SU-DHL-6 (cell line): ENCODE results near the gene FRRS1L.

Experiments
- H2AFZ ChIP-seq: fragments of 200-600 bp; sonication (generic); 2 replicates; pipeline ENCODE4 v1.6.1; 2014; ENCODE audit warnings: low read depth, mild to moderate bottlenecking, moderate library complexity, mixed read lengths, antibody characterized with exemption, low read length; ENCODE audit not compliant: severe bottlenecking
- H3F3A ChIP-seq: fragments of 200-600 bp; shearing (Covaris generic); 2 replicates; pipeline ENCODE4 v1.6.0; 2016; ENCODE audit warnings: antibody characterized with exemption, mild to moderate bottlenecking; ENCODE audit not compliant: insufficient read depth
- H3K27ac ChIP-seq: fragments of 200-600 bp; sonication (generic); 2 replicates; pipeline ENCODE4 v1.5.1; 2016; ENCODE audit warnings: low read depth, mild to moderate bottlenecking, low read length, moderate library complexity, mixed read lengths
- H3K27me3 ChIP-seq: fragments of 200-600 bp; sonication (generic), shearing (Covaris generic); 2 replicates; pipeline ENCODE4 v1.6.0; 2014; ENCODE audit warnings: mild to moderate bottlenecking, low read length
- H3K36me3 ChIP-seq: fragments of 200-600 bp; sonication (generic); 2 replicates; pipeline ENCODE4 v1.6.1; 2014; ENCODE audit warnings: mild to moderate bottlenecking, low read length, mixed read lengths
- H3K4me2 ChIP-seq: fragments of 300-600, 200-600 bp; shearing (Covaris generic), sonication (generic); 2 replicates; pipeline ENCODE4 v1.6.0; 2014; ENCODE audit warnings: low read length, low read depth, mild to moderate bottlenecking; ENCODE audit not compliant: poor library complexity, severe bottlenecking
- H3K4me3 ChIP-seq: fragments of 200-600 bp; sonication (generic); 2 replicates; pipeline ENCODE4 v1.5.1; 2014; ENCODE audit warnings: antibody characterized with exemption, low read length, mild to moderate bottlenecking, mixed read lengths; ENCODE audit not compliant: insufficient read depth, poor library complexity, severe bottlenecking
- H3K79me2 ChIP-seq: fragments of 200-600 bp; sonication (generic); 2 replicates; pipeline ENCODE4 v1.6.1; 2014; ENCODE audit warnings: mild to moderate bottlenecking, low read length, moderate library complexity; ENCODE audit not compliant: insufficient read depth
- H3K9ac ChIP-seq: fragments of 200-600 bp; sonication (generic); 2 replicates; pipeline ENCODE4 v1.7.0; 2014; ENCODE audit warnings: mild to moderate bottlenecking, low read length
- H3K9me2 ChIP-seq: fragments of 200-600 bp; sonication (generic); replicated peaks from 2 replicates; pipeline ENCODE4 v1.6.1; 2014; ENCODE audit warnings: low read length; ENCODE audit not compliant: insufficient read depth
- H3K9me3 ChIP-seq: fragments of 200-600 bp; sonication (generic); 2 replicates; pipeline ENCODE4 v1.6.1; 2014; ENCODE audit warnings: low read length, mixed read lengths; ENCODE audit not compliant: insufficient read depth
- H4K20me1 ChIP-seq: fragments of 200-600 bp; sonication (generic); 2 replicates; pipeline ENCODE4 v1.6.1; 2014; ENCODE audit warnings: low read depth, mild to moderate bottlenecking, antibody characterized with exemption, low read length, moderate library complexity, mixed read lengths
- EZH2phosphoT487 ChIP-seq: fragments of 200-600 bp; sonication (generic), shearing (Covaris generic); conservative IDR thresholded peaks from 2 replicates; pipeline ENCODE4 v1.6.1; 2018; ENCODE audit warnings: mild to moderate bottlenecking, antibody characterized with exemption, low read length, moderate library complexity, mixed read lengths
- TF ChIP-seq, protein P1 (sequence below): fragments of 200-600 bp; sonication (generic); IDR thresholded peaks from one replicate; pipeline ENCODE4 v1.5.1; 2017; ENCODE audit warnings: antibody characterized with exemption, mild to moderate bottlenecking, low read length, moderate library complexity; ENCODE audit not compliant: insufficient read depth, poor library complexity, severe bottlenecking

FRRS1L gene

GRCh38 chr9:109094268-109094667 is 72.8 kb downstream of the FRRS1L start:
- H3K9me3 ChIP-seq, result no peaks in the 10 kb centered on the region
- H3K27me3 ChIP-seq, result no peaks in the 10 kb centered on the region
- TF ChIP-seq EZH2phosphoT487, result no peak
- TF ChIP-seq, protein P1, sequence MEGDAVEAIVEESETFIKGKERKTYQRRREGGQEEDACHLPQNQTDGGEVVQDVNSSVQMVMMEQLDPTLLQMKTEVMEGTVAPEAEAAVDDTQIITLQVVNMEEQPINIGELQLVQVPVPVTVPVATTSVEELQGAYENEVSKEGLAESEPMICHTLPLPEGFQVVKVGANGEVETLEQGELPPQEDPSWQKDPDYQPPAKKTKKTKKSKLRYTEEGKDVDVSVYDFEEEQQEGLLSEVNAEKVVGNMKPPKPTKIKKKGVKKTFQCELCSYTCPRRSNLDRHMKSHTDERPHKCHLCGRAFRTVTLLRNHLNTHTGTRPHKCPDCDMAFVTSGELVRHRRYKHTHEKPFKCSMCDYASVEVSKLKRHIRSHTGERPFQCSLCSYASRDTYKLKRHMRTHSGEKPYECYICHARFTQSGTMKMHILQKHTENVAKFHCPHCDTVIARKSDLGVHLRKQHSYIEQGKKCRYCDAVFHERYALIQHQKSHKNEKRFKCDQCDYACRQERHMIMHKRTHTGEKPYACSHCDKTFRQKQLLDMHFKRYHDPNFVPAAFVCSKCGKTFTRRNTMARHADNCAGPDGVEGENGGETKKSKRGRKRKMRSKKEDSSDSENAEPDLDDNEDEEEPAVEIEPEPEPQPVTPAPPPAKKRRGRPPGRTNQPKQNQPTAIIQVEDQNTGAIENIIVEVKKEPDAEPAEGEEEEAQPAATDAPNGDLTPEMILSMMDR, result no peak
- H3K27ac ChIP-seq, result no peak overlapping the region
- peaks cover 10% of the 10 kb centered on the region; the same call in 1 of the 2 replicates for H4K20me1 ChIP-seq
- H3K9ac ChIP-seq, result no peak overlapping the region
- H3K4me3 ChIP-seq, result no peak overlapping the region
- no peak overlapping the region for H2AFZ ChIP-seq
- peaks cover 35% of the 10 kb centered on the region for H3K36me3 ChIP-seq
- H3K9me2 ChIP-seq, result no peaks in the 10 kb centered on the region
- no peak overlapping the region for H3K4me2 ChIP-seq
- H3F3A ChIP-seq, result no peaks in the 10 kb centered on the region
- peaks cover 58% of the 10 kb centered on the region for H3K79me2 ChIP-seq

DNA sequence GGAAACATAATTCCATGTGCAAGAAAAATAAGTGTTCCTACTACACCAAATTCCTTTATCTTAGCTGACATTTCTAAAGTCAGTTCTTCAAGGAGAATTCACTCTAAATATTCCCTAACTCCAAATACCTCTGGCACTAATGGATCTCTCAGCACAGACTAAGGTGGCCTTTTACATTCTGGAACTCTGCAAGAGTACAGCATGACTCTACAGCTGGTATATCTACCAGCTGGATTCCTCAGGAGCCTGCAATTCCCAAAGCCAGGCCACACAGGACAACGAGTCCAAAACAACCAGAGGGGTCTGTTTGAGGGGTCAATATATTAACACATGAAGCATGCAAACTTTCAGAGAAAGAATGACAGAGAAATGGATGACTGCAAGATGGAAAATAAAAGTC is 74.5 kb downstream of the FRRS1L start:
- Histone ChIP-seq H4K20me1 (peaks cover 10% of the 10 kb centered on the region; the same call in 1 of the 2 replicates), H3K9me3 (no peaks in the 10 kb centered on the region), H2AFZ (no peak overlapping the region), H3K4me3 (no peak overlapping the region), H3K27ac (no peak overlapping the region), H3K9ac (no peak overlapping the region), H3K9me2 (no peaks in the 10 kb centered on the region), H3K36me3 (peaks cover 47% of the 10 kb centered on the region), H3F3A (no peaks in the 10 kb centered on the region), H3K27me3 (no peaks in the 10 kb centered on the region), H3K4me2 (no peak overlapping the region), H3K79me2 (peaks cover 45% of the 10 kb centered on the region)
- TF ChIP-seq, protein P1, result no peak
- TF ChIP-seq EZH2phosphoT487, result no peak

- TF ChIP-seq EZH2phosphoT487, result no peak
- TF ChIP-seq, protein P1, result no peak
- H2AFZ ChIP-seq, result no peak overlapping the region
- H3K36me3 ChIP-seq, result peaks cover 52% of the 10 kb centered on the region
- no peaks in the 10 kb centered on the region for H3F3A ChIP-seq
- no peaks in the 10 kb centered on the region for H3K9me3 ChIP-seq
- H3K9ac ChIP-seq, result no peak overlapping the region
- no peak overlapping the region for H3K27ac ChIP-seq
- no peak overlapping the region for H3K4me3 ChIP-seq
- no peaks in the 10 kb centered on the region for H3K27me3 ChIP-seq
- peaks cover 10% of the 10 kb centered on the region; the same call in 1 of the 2 replicates for H4K20me1 ChIP-seq
- H3K79me2 ChIP-seq, result peaks cover 40% of the 10 kb centered on the region
- H3K9me2 ChIP-seq, result no peaks in the 10 kb centered on the region
- H3K4me2 ChIP-seq, result no peak overlapping the region
Observed at GRCh38 chr9:109092051-109092580, 74.9 kb downstream of the FRRS1L start.
